SK-N-SH (cell line): ENCODE measurements around the gene LIPH. TPM values are rescaled to one million over a fixed set of nuclear protein-coding genes. Genes with fewer than 3 reads are reported as not detected.
"Not testable (repeated sequence)": the region's sequence is repeated elsewhere in the genome, so short reads cannot be mapped to it uniquely, and the experiment has no call there.

Source experiments
- CTCF ChIA-PET: fragments of 300-600, 350-600 bp; formaldehyde crosslinking; extraction: SDS; loops from one replicate; lab custom pipeline; 2021; lab: Yijun Ruan, JAX
- POLR2A ChIA-PET: fragments of 350-600 bp; sonication (Branson Sonifier 250); formaldehyde crosslinking; extraction: SDS; loops from one replicate; lab custom pipeline; 2020; ENCODE audit warnings: antibody characterized with exemption, inconsistent platforms; lab: Yijun Ruan, JAX
- DNase-seq: peaks from one replicate; pipeline ENCODE4 v3.0.0; 2012
- H2AFZ ChIP-seq: fragments of 200-600 bp; sonication (generic); 2 replicates; pipeline ENCODE4 v1.8.1; 2016; ENCODE audit warnings: antibody characterized with exemption, mild to moderate bottlenecking, low read depth
- H3F3A ChIP-seq: fragments of 200-600 bp; sonication (generic); replicated peaks from 2 replicates; pipeline ENCODE3; 2016; ENCODE audit warnings: antibody characterized with exemption, mild to moderate bottlenecking; ENCODE audit not compliant: insufficient read depth
- H3K27ac ChIP-seq, 2 experiments: fragments of 200-500 bp in 1 of 2; fragments of 200-600 bp in 1 of 2; sonication (Bioruptor generic) in 1 of 2; sonication (generic), shearing (Covaris generic) in 1 of 2; 2 replicates each; pipeline versions ENCODE4 v1.5.1 to v1.6.1; 2014 to 2016; ENCODE audit warnings: low read depth in 2 of 2, inconsistent platforms in 1 of 2, low read length in 1 of 2, mild to moderate bottlenecking in 1 of 2, mixed read lengths in 1 of 2
- H3K27me3 ChIP-seq: fragments of 200-600 bp; sonication (generic), shearing (Covaris generic); 2 replicates; pipeline ENCODE4 v1.6.1; 2016; ENCODE audit warnings: mixed run types; ENCODE audit not compliant: insufficient read depth
- H3K36me3 ChIP-seq, 2 experiments: fragments of 200-500 bp in 1 of 2; fragments of 200-600 bp in 1 of 2; sonication (Bioruptor generic) in 1 of 2; sonication (generic) in 1 of 2; replicated peaks in 1 of 2; 2 replicates each; pipeline versions ENCODE3 to v1.5.1; 2014 to 2016; ENCODE audit warnings: low read length in 1 of 2, mild to moderate bottlenecking in 1 of 2; ENCODE audit not compliant: insufficient read depth in 2 of 2, control insufficient read depth in 1 of 2
- H3K4me1 ChIP-seq, 2 experiments: fragments of 200-500 bp in 1 of 2; fragments of 200-600 bp in 1 of 2; sonication (Bioruptor generic) in 1 of 2; sonication (generic), shearing (Covaris generic) in 1 of 2; 2 replicates each; pipeline versions ENCODE4 v1.5.1 to v1.6.1; 2014 to 2016; ENCODE audit warnings: low read depth in 1 of 2, low read length in 1 of 2, mixed run types in 1 of 2; ENCODE audit not compliant: insufficient read depth in 2 of 2, control insufficient read depth in 1 of 2
- H3K4me2 ChIP-seq: fragments of 200-600 bp; sonication (generic), shearing (Covaris generic); 2 replicates; pipeline ENCODE4 v1.6.1; 2017; ENCODE audit warnings: mixed run types
- H3K4me3 ChIP-seq, 2 experiments: fragments of 200-500 bp in 1 of 2; fragments of 200-600 bp in 1 of 2; sonication (Bioruptor generic) in 1 of 2; sonication (generic), shearing (Covaris generic) in 1 of 2; 2 replicates each; pipeline versions ENCODE4 v1.5.1 to v1.8.1; 2014 to 2016; ENCODE audit warnings: low read depth in 2 of 2, inconsistent platforms in 1 of 2, low read length in 1 of 2, mild to moderate bottlenecking in 1 of 2, mixed read lengths in 1 of 2, moderate library complexity in 1 of 2
- H3K79me2 ChIP-seq: fragments of 200-600 bp; sonication (generic); 2 replicates; pipeline ENCODE4 v1.8.1; 2017; ENCODE audit warnings: mild to moderate bottlenecking; ENCODE audit not compliant: insufficient read depth
- H3K9ac ChIP-seq: fragments of 200-600 bp; sonication (generic); 2 replicates; pipeline ENCODE4 v1.6.1; 2017; ENCODE audit warnings: mixed run types
- H3K9me2 ChIP-seq: fragments of 200-600 bp; sonication (generic); 2 replicates; pipeline ENCODE4 v1.6.1; 2017; ENCODE audit warnings: mixed run types
- H3K9me3 ChIP-seq: fragments of 200-600 bp; sonication (generic); 2 replicates; pipeline ENCODE4 v1.6.1; 2017; ENCODE audit warnings: mixed run types, mild to moderate bottlenecking, moderate library complexity
- H4K20me1 ChIP-seq: fragments of 200-600 bp; sonication (generic); 2 replicates; pipeline ENCODE4 v1.6.1; 2017; ENCODE audit warnings: mild to moderate bottlenecking, mixed run types; ENCODE audit not compliant: insufficient read depth
- CTCF ChIP-seq: fragments of 200-600 bp; sonication (generic); IDR thresholded peaks from 2 replicates; pipeline ENCODE4 v1.6.1; 2017; ENCODE audit warnings: antibody characterized with exemption, mild to moderate bottlenecking, moderate library complexity
- ELF1 ChIP-seq: IDR thresholded peaks from 2 replicates; pipeline ENCODE4 v1.4.0; 2012
- FOSL2 ChIP-seq: IDR thresholded peaks from 2 replicates; pipeline ENCODE4 v1.4.0; 2012; ENCODE audit warnings: low read depth, mild to moderate bottlenecking, moderate library complexity, borderline replicate concordance
- MXI1 ChIP-seq: IDR thresholded peaks from 2 replicates; pipeline ENCODE4 v1.6.1; 2012; ENCODE audit warnings: mild to moderate bottlenecking, low read depth, low read length, improper control_type of control experiment
- NRF1 ChIP-seq: IDR thresholded peaks from 2 replicates; pipeline ENCODE4 v1.6.1; 2012; ENCODE audit warnings: low read depth, mild to moderate bottlenecking, low read length
- TCF12 ChIP-seq: IDR thresholded peaks from 2 replicates; pipeline ENCODE4 v1.4.0; 2012
- TEAD4 ChIP-seq: IDR thresholded peaks from 2 replicates; pipeline ENCODE4 v1.4.0; 2012; ENCODE audit warnings: mild to moderate bottlenecking, borderline replicate concordance; ENCODE audit not compliant: insufficient read depth
- ZBTB33 ChIP-seq: IDR thresholded peaks from 2 replicates; pipeline ENCODE4 v1.4.0; 2012; ENCODE audit warnings: low read depth, borderline replicate concordance
- WGBS: methylation state at CpG from one replicate; pipeline ENCODE4 v1.1.6; 2017; ENCODE audit warnings: low lambda C conversion rate; 5-methylcytosine and 5-hydroxymethylcytosine counted together
- polyA plus RNA-seq, 3 experiments: library from polyadenylated mRNA; depleted of rRNA; stranded (reverse); fragments of >200 nt; gene quantifications; 2 replicates each; pipeline ENCODE4 v1.2.3, GENCODE V29; 2012
- TF ChIP-seq, protein P1 (sequence below): IDR thresholded peaks from 2 replicates; pipeline ENCODE4 v1.6.1; 2012; ENCODE audit warnings: mild to moderate bottlenecking, low read depth, low read length, moderate library complexity

Gene LIPH
- polyA plus RNA-seq, 1 of the 3 experiments (the other 2 are of a cell fraction), result not detected

- TF ChIP-seq NRF1 (no peak), FOSL2 (no peak), TEAD4 (no peak), TCF12 (no peak), CTCF (no peak), ELF1 (no peak), MXI1 (no peak), ZBTB33 (no peak)
- TF ChIP-seq, protein P1, sequence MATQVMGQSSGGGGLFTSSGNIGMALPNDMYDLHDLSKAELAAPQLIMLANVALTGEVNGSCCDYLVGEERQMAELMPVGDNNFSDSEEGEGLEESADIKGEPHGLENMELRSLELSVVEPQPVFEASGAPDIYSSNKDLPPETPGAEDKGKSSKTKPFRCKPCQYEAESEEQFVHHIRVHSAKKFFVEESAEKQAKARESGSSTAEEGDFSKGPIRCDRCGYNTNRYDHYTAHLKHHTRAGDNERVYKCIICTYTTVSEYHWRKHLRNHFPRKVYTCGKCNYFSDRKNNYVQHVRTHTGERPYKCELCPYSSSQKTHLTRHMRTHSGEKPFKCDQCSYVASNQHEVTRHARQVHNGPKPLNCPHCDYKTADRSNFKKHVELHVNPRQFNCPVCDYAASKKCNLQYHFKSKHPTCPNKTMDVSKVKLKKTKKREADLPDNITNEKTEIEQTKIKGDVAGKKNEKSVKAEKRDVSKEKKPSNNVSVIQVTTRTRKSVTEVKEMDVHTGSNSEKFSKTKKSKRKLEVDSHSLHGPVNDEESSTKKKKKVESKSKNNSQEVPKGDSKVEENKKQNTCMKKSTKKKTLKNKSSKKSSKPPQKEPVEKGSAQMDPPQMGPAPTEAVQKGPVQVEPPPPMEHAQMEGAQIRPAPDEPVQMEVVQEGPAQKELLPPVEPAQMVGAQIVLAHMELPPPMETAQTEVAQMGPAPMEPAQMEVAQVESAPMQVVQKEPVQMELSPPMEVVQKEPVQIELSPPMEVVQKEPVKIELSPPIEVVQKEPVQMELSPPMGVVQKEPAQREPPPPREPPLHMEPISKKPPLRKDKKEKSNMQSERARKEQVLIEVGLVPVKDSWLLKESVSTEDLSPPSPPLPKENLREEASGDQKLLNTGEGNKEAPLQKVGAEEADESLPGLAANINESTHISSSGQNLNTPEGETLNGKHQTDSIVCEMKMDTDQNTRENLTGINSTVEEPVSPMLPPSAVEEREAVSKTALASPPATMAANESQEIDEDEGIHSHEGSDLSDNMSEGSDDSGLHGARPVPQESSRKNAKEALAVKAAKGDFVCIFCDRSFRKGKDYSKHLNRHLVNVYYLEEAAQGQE, result no peak
- Histone ChIP-seq H3K27me3 (no peaks in the 10 kb centered on the region), H3F3A (no peaks in the 10 kb centered on the region), H3K79me2 (no peaks in the 10 kb centered on the region), H4K20me1 (no peaks in the 10 kb centered on the region), H3K4me2 (no peak overlapping the region), H3K9ac (no peak overlapping the region), H3K27ac (no peak overlapping the region), H3K4me3 (no peak overlapping the region), H3K4me1 (no peaks in the 10 kb centered on the region), H3K9me2 (no peaks in the 10 kb centered on the region), H2AFZ (no peak overlapping the region), H3K9me3 (no peaks in the 10 kb centered on the region), H3K36me3 (peaks cover 0 to 20% of the 10 kb centered on the region in 2 experiments)
- 77% methylated on average over 3 of the region's 3 CpGs for WGBS
- DNase-seq, result no peak
- ChIA-PET POLR2A (no interaction called here), CTCF (interaction anchor here (1.6 kb wide), 1 partner anchor 17 kb away, joined by 3 read pairs; no protein-coding TSS in a partner anchor)
Observed at GRCh38 chr3:185469542-185469941, 82.8 kb downstream of the LIPH start.

- H4K20me1 ChIP-seq, POLR2A ChIA-PET, H2AFZ ChIP-seq, H3K79me2 ChIP-seq, H3K9me3 ChIP-seq, DNase-seq, H3K4me1 ChIP-seq, H3K27me3 ChIP-seq, H3K9me2 ChIP-seq, H3F3A ChIP-seq, H3K4me2 ChIP-seq, CTCF ChIA-PET, H3K27ac ChIP-seq, H3K4me3 ChIP-seq, H3K9ac ChIP-seq: not testable (repeated sequence)
- peaks cover 0 to 15% of the 10 kb centered on the region in 2 experiments for H3K36me3 ChIP-seq
- WGBS, result 93% methylated on average over 5 of the region's 5 CpGs
Observed at GRCh38 chr3:185466123-185466522, 86.3 kb downstream of the LIPH start.
